Smooth muscle cell (in vitro differentiated cells): ENCODE data around the gene GRID1. TPM values are rescaled to one million over a fixed set of nuclear protein-coding genes. Genes with fewer than 3 reads are reported as not detected.

ENCODE experiments used
- DNase-seq: peaks from one replicate; lab custom pipeline; 2025; ENCODE audit not compliant: unreplicated experiment; lab: John Stamatoyannopoulos, UW
- H2AFZ ChIP-seq: fragments of 200-600 bp; sonication (generic); 2 replicates; pipeline ENCODE4 v1.6.0; 2016; ENCODE audit warnings: antibody characterized with exemption, low read depth, mild to moderate bottlenecking
- H3F3A ChIP-seq: fragments of 200-600 bp; sonication (generic); 2 replicates; pipeline ENCODE4 v1.6.0; 2017; ENCODE audit warnings: antibody characterized with exemption, low read depth
- H3K27ac ChIP-seq: fragments of 200-600 bp; sonication (generic); 2 replicates; pipeline ENCODE4 v1.5.1; 2016; ENCODE audit warnings: low read depth, mild to moderate bottlenecking
- H3K27me3 ChIP-seq: fragments of 200-600 bp; sonication (generic); 2 replicates; pipeline ENCODE4 v1.6.1; 2016; ENCODE audit warnings: low read depth, mild to moderate bottlenecking
- H3K36me3 ChIP-seq: fragments of 200-600 bp; sonication (generic); 2 replicates; pipeline ENCODE4 v1.5.1; 2016; ENCODE audit warnings: low read depth
- H3K4me1 ChIP-seq: fragments of 200-600 bp; sonication (generic); 2 replicates; pipeline ENCODE4 v1.5.1; 2016; ENCODE audit warnings: low read depth
- H3K4me2 ChIP-seq: fragments of 200-600 bp; sonication (generic); 2 replicates; pipeline ENCODE4 v1.6.0; 2016; ENCODE audit warnings: mild to moderate bottlenecking
- H3K4me3 ChIP-seq: fragments of 200-600 bp; sonication (generic); 2 replicates; pipeline ENCODE4 v1.5.1; 2016; ENCODE audit warnings: mild to moderate bottlenecking
- H3K79me2 ChIP-seq: fragments of 200-600 bp; sonication (generic); 2 replicates; pipeline ENCODE4 v1.6.0; 2016; ENCODE audit warnings: low read depth, mild to moderate bottlenecking
- H3K9ac ChIP-seq: fragments of 200-600 bp; sonication (generic); 2 replicates; pipeline ENCODE4 v1.6.0; 2016; ENCODE audit warnings: low read depth
- H3K9me3 ChIP-seq: fragments of 200-600 bp; sonication (generic); replicated peaks from 2 replicates; pipeline ENCODE4 v1.5.1; 2016; ENCODE audit warnings: low read depth
- H4K20me1 ChIP-seq: fragments of 200-600 bp; sonication (generic); 2 replicates; pipeline ENCODE4 v1.6.0; 2016; ENCODE audit warnings: low read depth
- CTCF ChIP-seq: fragments of 200-600 bp; sonication (generic); IDR thresholded peaks from 2 replicates; pipeline ENCODE4 v1.5.1; 2017; ENCODE audit warnings: borderline replicate concordance, mild to moderate bottlenecking, antibody characterized with exemption; ENCODE audit not compliant: insufficient read depth, poor library complexity, severe bottlenecking
- WGBS: methylation state at CpG from one replicate; pipeline ENCODE4 v1.1.7; 2016; ENCODE audit warnings: low lambda C conversion rate; 5-methylcytosine and 5-hydroxymethylcytosine counted together
- polyA plus RNA-seq: library from polyadenylated mRNA; unstranded; fragments of >200 nt; fragmentation: Nextera tagmentation; extraction: Ambion mirVana; gene quantifications from 2 replicates; pipeline ENCODE4 v1.2.1, GENCODE V29; 2016
- total RNA-seq: library from RNA; depleted of rRNA; stranded (reverse); fragments of >200 nt; gene quantifications from 2 replicates; pipeline ENCODE4 v1.2.3, GENCODE V29; 2014

The GRID1 gene
- total and polyA plus RNA-seq, 2 experiments from 2014 or later, result 4.4 to 7.4 TPM

- H3K4me2 ChIP-seq, result no peak overlapping the region
- no peaks in the 10 kb centered on the region for H3K27me3 ChIP-seq
- DNase-seq, result no peak
- H2AFZ ChIP-seq, result no peak overlapping the region
- no peaks in the 10 kb centered on the region for H3K9me3 ChIP-seq
- H4K20me1 ChIP-seq, result no peaks in the 10 kb centered on the region
- no peak for TF ChIP-seq CTCF
- H3K9ac ChIP-seq, result no peak overlapping the region
- no peak overlapping the region for H3K4me3 ChIP-seq
- no peak overlapping the region for H3K27ac ChIP-seq
- H3K36me3 ChIP-seq, result no peaks in the 10 kb centered on the region
- H3F3A ChIP-seq, result no peaks in the 10 kb centered on the region
- no peaks in the 10 kb centered on the region for H3K4me1 ChIP-seq
- no peaks in the 10 kb centered on the region for H3K79me2 ChIP-seq
- WGBS, result 90% methylated on average over 1 of the region's 1 CpG
These were observed 379.8 kb downstream of the GRID1 start for GRCh38 chr10:85986777-85987176.

- no peak overlapping the region for H3K4me2 ChIP-seq
- H3K36me3 ChIP-seq, result no peaks in the 10 kb centered on the region
- TF ChIP-seq CTCF, result no peak
- no peak overlapping the region for H3K27ac ChIP-seq
- no peaks in the 10 kb centered on the region for H3F3A ChIP-seq
- DNase-seq, result no peak
- 77% methylated on average over 6 of the region's 6 CpGs for WGBS
- H2AFZ ChIP-seq, result no peak overlapping the region
- no peaks in the 10 kb centered on the region for H3K4me1 ChIP-seq
- no peak overlapping the region for H3K9ac ChIP-seq
- no peaks in the 10 kb centered on the region for H3K9me3 ChIP-seq
- H3K79me2 ChIP-seq, result no peaks in the 10 kb centered on the region
- H4K20me1 ChIP-seq, result no peaks in the 10 kb centered on the region
- no peaks in the 10 kb centered on the region for H3K27me3 ChIP-seq
- H3K4me3 ChIP-seq, result no peak overlapping the region
These were observed 383.5 kb downstream of the GRID1 start for GRCh38 chr10:85983051-85983450.

GRCh38 chr10:85979598-85979997, 387.0 kb downstream of the GRID1 start:
- no peak for TF ChIP-seq CTCF
- no peak for DNase-seq
- Histone ChIP-seq H3K9ac (no peak overlapping the region), H3K4me3 (no peak overlapping the region), H3K9me3 (no peaks in the 10 kb centered on the region), H3K4me1 (no peaks in the 10 kb centered on the region), H3K4me2 (no peak overlapping the region), H3K27me3 (no peaks in the 10 kb centered on the region), H4K20me1 (no peaks in the 10 kb centered on the region), H3K36me3 (no peaks in the 10 kb centered on the region), H3F3A (no peaks in the 10 kb centered on the region), H2AFZ (no peak overlapping the region), H3K27ac (no peak overlapping the region), H3K79me2 (no peaks in the 10 kb centered on the region)

GRCh38 chr10:85978566-85979358, 387.8 kb downstream of the GRID1 start:
- no peaks in the 10 kb centered on the region for H4K20me1 ChIP-seq
- no peaks in the 10 kb centered on the region for H3K9me3 ChIP-seq

More at GRCh38 chr10:85978566-85979358, 387.8 kb downstream of the GRID1 start:
- no peak overlapping the region for H3K4me3 ChIP-seq
- no peaks in the 10 kb centered on the region for H3K79me2 ChIP-seq
- H3K4me1 ChIP-seq, result no peaks in the 10 kb centered on the region
- WGBS, result 80% methylated on average over 2 of the region's 2 CpGs
- DNase-seq, result no peak
- H3K27me3 ChIP-seq, result no peaks in the 10 kb centered on the region
- H3K36me3 ChIP-seq, result no peaks in the 10 kb centered on the region
- no peak overlapping the region for H3K27ac ChIP-seq
- no peak overlapping the region for H3K9ac ChIP-seq
- no peak overlapping the region for H3K4me2 ChIP-seq
- no peak for TF ChIP-seq CTCF
- no peaks in the 10 kb centered on the region for H3F3A ChIP-seq
- no peak overlapping the region for H2AFZ ChIP-seq
